GM12875 (cell line): ENCODE data around the gene LSM7.

Experiments
- H3K4me3 ChIP-seq: one replicate; pipeline ENCODE4 v1.5.1; 2011; ENCODE audit warnings: low read depth, low read length, control low read depth
- CTCF ChIP-seq: IDR thresholded peaks from 2 replicates; pipeline ENCODE4 v1.5.1; 2011; ENCODE audit warnings: low read depth, mild to moderate bottlenecking, control low read depth, inconsistent platforms, low read length, moderate library complexity, borderline replicate concordance; ENCODE audit not compliant: insufficient read depth

Gene LSM7

GRCh38 chr19:2340496-2341243 is 12.3 kb upstream of the LSM7 start:
- no peak overlapping the region for H3K4me3 ChIP-seq
- no peak for TF ChIP-seq CTCF

GRCh38 chr19:2339644-2340310 is 11.4 kb upstream of the LSM7 start:
- TF ChIP-seq CTCF, result no peak
- H3K4me3 ChIP-seq, result no peak overlapping the region

- no peak for TF ChIP-seq CTCF
Observed at GRCh38 chr19:2338751-2339643, 10.6 kb upstream of the LSM7 start.

GRCh38 chr19:2338055-2338615 is 9.7 kb upstream of the LSM7 start:
- no peak overlapping the region for H3K4me3 ChIP-seq
- TF ChIP-seq CTCF, result no peak

More at GRCh38 chr19:2338751-2339643, 10.6 kb upstream of the LSM7 start:
- H3K4me3 ChIP-seq, result no peak overlapping the region

GRCh38 chr19:2337329-2337707 is 8.9 kb upstream of the LSM7 start:
- TF ChIP-seq CTCF, result no peak
- no peak overlapping the region for H3K4me3 ChIP-seq

GRCh38 chr19:2336528-2337328 is 8.3 kb upstream of the LSM7 start:
- H3K4me3 ChIP-seq, result no peak overlapping the region
- no peak for TF ChIP-seq CTCF
